WTC11 (cell line): ENCODE data around the gene ARHGAP42. TPM values are rescaled to one million over a fixed set of nuclear protein-coding genes. Genes with fewer than 3 reads are reported as not detected.

Experiments
- ATAC-seq: fragments of 200-7000 bp; cut with Tn5 transposase; 2 replicates; pipeline ENCODE4 v1.10.0; 2021; ENCODE audit warnings: mild to moderate bottlenecking, moderate library complexity
- CTCF ChIA-PET: fragments of 300-600 bp; sonication (Branson Sonifier 250); formaldehyde crosslinking; loops from one replicate; lab custom pipeline; 2021; ENCODE audit warnings: antibody characterized with exemption; lab: Charles Lee
- POLR2A ChIA-PET: fragments of 350-600 bp; sonication (Branson Sonifier 250); formaldehyde crosslinking; loops from one replicate; lab custom pipeline; 2021; ENCODE audit warnings: antibody characterized with exemption; lab: Charles Lee
- DNase-seq: peaks from one replicate; pipeline ENCODE4 v3.0.0; 2021; ENCODE audit warnings: low spot score
- H3K27ac Mint-ChIP-seq: 2 replicates; pipeline ENCODE4 v1.8.0; 2021; ENCODE audit warnings: mixed read lengths
- H3K27me3 Mint-ChIP-seq: 2 replicates; pipeline ENCODE4 v1.8.0; 2021; ENCODE audit warnings: low read depth, mild to moderate bottlenecking, moderate library complexity, mixed read lengths
- H3K36me3 Mint-ChIP-seq: 2 replicates; pipeline ENCODE4 v1.8.0; 2021; ENCODE audit warnings: mixed read lengths
- H3K4me1 Mint-ChIP-seq: 2 replicates; pipeline ENCODE4 v1.8.0; 2022; ENCODE audit warnings: mixed read lengths
- H3K4me3 Mint-ChIP-seq: 2 replicates; pipeline ENCODE4 v1.8.0; 2021; ENCODE audit warnings: mild to moderate bottlenecking, moderate library complexity, mixed read lengths
- H3K9me3 Mint-ChIP-seq: 2 replicates; pipeline ENCODE4 v1.8.0; 2021; ENCODE audit warnings: mixed read lengths
- AFF4 ChIP-seq: sonication (generic); formaldehyde crosslinking; IDR thresholded peaks from 2 replicates; pipeline ENCODE4 v1.8.1; 2023; ENCODE audit warnings: mild to moderate bottlenecking, missing genetic modification reagents, borderline replicate concordance
- ARID4B ChIP-seq: sonication (generic); formaldehyde crosslinking; IDR thresholded peaks from 2 replicates; pipeline ENCODE4 v1.8.0; 2023; ENCODE audit warnings: missing genetic modification reagents, mild to moderate bottlenecking, borderline replicate concordance
- ETV6 ChIP-seq: sonication (generic); formaldehyde crosslinking; IDR thresholded peaks from 2 replicates; pipeline ENCODE4 v1.8.1; 2022; ENCODE audit warnings: mild to moderate bottlenecking, missing genetic modification reagents
- NR1H2 ChIP-seq: sonication (generic); formaldehyde crosslinking; IDR thresholded peaks from 2 replicates; pipeline ENCODE4 v1.9.0; 2021; ENCODE audit warnings: mild to moderate bottlenecking, moderate library complexity, missing genetic modification reagents
- PREB ChIP-seq: sonication (generic); formaldehyde crosslinking; IDR thresholded peaks from 2 replicates; pipeline ENCODE4 v1.8.1; 2022; ENCODE audit warnings: mild to moderate bottlenecking, missing genetic modification reagents, moderate library complexity, borderline replicate concordance
- RELA ChIP-seq: sonication (generic); formaldehyde crosslinking; IDR thresholded peaks from 2 replicates; pipeline ENCODE4 v1.8.1; 2022; ENCODE audit warnings: missing genetic modification reagents, mild to moderate bottlenecking, borderline replicate concordance
- SMAD4 ChIP-seq: sonication (generic); formaldehyde crosslinking; IDR thresholded peaks from 2 replicates; pipeline ENCODE4 v1.8.0; 2022; ENCODE audit warnings: mild to moderate bottlenecking, missing genetic modification reagents
- SP1 ChIP-seq: sonication (generic); formaldehyde crosslinking; conservative IDR thresholded peaks from 2 replicates; pipeline ENCODE4 v1.8.1; 2022; ENCODE audit warnings: missing genetic modification reagents
- USF2 ChIP-seq: sonication (generic); formaldehyde crosslinking; IDR thresholded peaks from 2 replicates; pipeline ENCODE4 v1.8.1; 2023; ENCODE audit warnings: mild to moderate bottlenecking, missing genetic modification reagents, moderate library complexity
- ZNF121 ChIP-seq: sonication (generic); formaldehyde crosslinking; IDR thresholded peaks from 2 replicates; pipeline ENCODE4 v1.8.0; 2023; ENCODE audit warnings: missing genetic modification reagents
- ZNF416 ChIP-seq: fragments of 250-450 bp; sonication (Bioruptor Pico); IDR thresholded peaks from 2 replicates; pipeline ENCODE4 v1.9.0; 2021; ENCODE audit warnings: mild to moderate bottlenecking, inconsistent platforms
- ZNF423 ChIP-seq: fragments of 250-450 bp; sonication (Bioruptor Pico); IDR thresholded peaks from 2 replicates; pipeline ENCODE4 v2.1.2; 2022; ENCODE audit warnings: mild to moderate bottlenecking, moderate library complexity
- ZNF425 ChIP-seq: fragments of 250-450 bp; sonication (Bioruptor Pico); conservative IDR thresholded peaks from 2 replicates; pipeline ENCODE4 v1.9.0; 2021; ENCODE audit warnings: mild to moderate bottlenecking
- total RNA-seq: library from RNA; stranded (reverse); gene quantifications from 3 replicates; pipeline ENCODE4 v1.2.3, GENCODE V29; 2021
- TF ChIP-seq, protein P1 (sequence below): sonication (generic); formaldehyde crosslinking; IDR thresholded peaks from 2 replicates; pipeline ENCODE4 v1.8.1; 2023; ENCODE audit warnings: mild to moderate bottlenecking, missing genetic modification reagents, moderate library complexity
- TF ChIP-seq, protein P2 (sequence below): sonication (generic); formaldehyde crosslinking; IDR thresholded peaks from 2 replicates; pipeline ENCODE4 v1.8.1; 2022; ENCODE audit warnings: low read depth, missing genetic modification reagents, borderline replicate concordance

The ARHGAP42 gene
- total RNA-seq, 1 experiment from 2014 or later, result 32.5 TPM

DNA sequence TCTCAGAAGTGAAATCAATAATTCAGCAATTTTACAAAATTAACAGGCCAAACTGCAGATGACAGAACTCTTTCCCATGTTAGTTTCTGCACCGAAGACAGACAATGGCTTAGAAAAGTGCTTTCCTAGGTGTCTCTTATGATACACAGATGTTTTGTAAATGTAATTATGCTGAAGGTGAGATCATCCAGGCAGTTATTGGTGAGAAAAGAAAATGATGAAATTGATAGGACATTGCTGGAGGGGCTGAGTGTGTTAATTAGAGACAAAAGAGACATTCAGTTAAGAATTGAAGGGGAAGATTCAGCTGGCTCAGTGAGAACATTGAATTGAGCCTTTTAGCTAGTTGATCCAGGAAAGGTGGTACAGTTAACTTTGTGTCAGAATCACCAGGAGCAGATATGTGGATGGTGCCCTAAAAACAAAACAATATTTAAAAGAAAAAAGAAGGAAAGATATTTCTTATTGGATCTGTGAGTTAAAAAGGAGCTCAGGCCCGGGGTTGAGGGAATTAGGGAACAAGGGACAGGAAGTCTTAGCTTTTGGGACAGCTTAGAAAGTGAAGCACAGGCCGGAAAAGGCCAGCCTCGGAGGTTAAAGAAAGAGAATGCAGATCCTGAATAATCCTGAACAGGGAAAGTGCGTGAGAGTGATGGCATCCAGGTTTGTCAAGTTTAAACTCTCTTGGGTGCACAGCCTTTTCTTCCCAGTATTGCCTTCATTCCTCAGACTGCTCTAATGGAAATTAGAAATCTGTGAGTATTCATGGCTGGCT is 16.9 kb downstream of the ARHGAP42 start:
- ChIA-PET POLR2A (interaction anchor here (0.6 to 1.1 kb wide), 3 partner anchors 16 to 72 kb away, joined by 3 to 4 read pairs (median 4); no protein-coding TSS in a partner anchor), CTCF (interaction anchor here (0.7 to 3.6 kb wide), 5 partner anchors 9 to 127 kb away, joined by 3 to 27 read pairs (median 4); no protein-coding TSS in a partner anchor)
- peak overlapping the region; percentile 90 for H3K27ac Mint-ChIP-seq
- no peak for DNase-seq
- H3K36me3 Mint-ChIP-seq, result peaks cover 10% of the 10 kb centered on the region
- no peaks in the 10 kb centered on the region for H3K9me3 Mint-ChIP-seq
- H3K4me3 Mint-ChIP-seq, result no peak overlapping the region
- H3K27me3 Mint-ChIP-seq, result no peaks in the 10 kb centered on the region
- TF ChIP-seq SMAD4 (CRISPR knock-in tag) (no peak), ZNF423 (CRISPR knock-in tag) (no peak), USF2 (CRISPR knock-in tag) (no peak), RELA (no peak), PREB (no peak), NR1H2 (CRISPR knock-in tag) (no peak), ZNF416 (CRISPR knock-in tag) (no peak), SP1 (no peak), ETV6 (CRISPR knock-in tag) (no peak)
- TF ChIP-seq, protein P1, sequence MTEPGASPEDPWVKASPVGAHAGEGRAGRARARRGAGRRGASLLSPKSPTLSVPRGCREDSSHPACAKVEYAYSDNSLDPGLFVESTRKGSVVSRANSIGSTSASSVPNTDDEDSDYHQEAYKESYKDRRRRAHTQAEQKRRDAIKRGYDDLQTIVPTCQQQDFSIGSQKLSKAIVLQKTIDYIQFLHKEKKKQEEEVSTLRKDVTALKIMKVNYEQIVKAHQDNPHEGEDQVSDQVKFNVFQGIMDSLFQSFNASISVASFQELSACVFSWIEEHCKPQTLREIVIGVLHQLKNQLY (CRISPR knock-in tag), result no peak
- peaks cover 20% of the 10 kb centered on the region for H3K4me1 Mint-ChIP-seq
- peak; percentile 53; the same call in 1 of the 2 replicates for ATAC-seq

GRCh38 chr11:100705447-100705846 is 18.4 kb downstream of the ARHGAP42 start:
- 0 out of 2 replicates have a peak overlapping the region, but pooled peaks have one; percentile 1 for H3K27ac Mint-ChIP-seq

GRCh38 chr11:100706179-100706578 is 19.1 kb downstream of the ARHGAP42 start:
- CTCF ChIA-PET, result interaction anchor here (1.2 to 3.6 kb wide), 2 partner anchors 18 to 47 kb away, joined by 3 to 27 read pairs; no protein-coding TSS in a partner anchor
- no peak for DNase-seq
- H3K9me3 Mint-ChIP-seq, result no peaks in the 10 kb centered on the region
- no peak for TF ChIP-seq AFF4
- TF ChIP-seq ARID4B, result no peak
- TF ChIP-seq ETV6 (CRISPR knock-in tag), result no peak
- no peak for TF ChIP-seq ZNF425 (CRISPR knock-in tag)

More at GRCh38 chr11:100705447-100705846, 18.4 kb downstream of the ARHGAP42 start:
- Mint-ChIP-seq H3K27me3 (no peaks in the 10 kb centered on the region), H3K4me3 (no peak overlapping the region), H3K36me3 (peaks cover 10% of the 10 kb centered on the region), H3K9me3 (no peaks in the 10 kb centered on the region), H3K4me1 (peaks cover 18% of the 10 kb centered on the region)
- ChIA-PET POLR2A (no interaction called here), CTCF (interaction anchor here (1.2 to 3.6 kb wide), 2 partner anchors 17 to 44 kb away, joined by 3 to 27 read pairs; no protein-coding TSS in a partner anchor)
- no peak for DNase-seq
- ATAC-seq, result no peak
- TF ChIP-seq, protein P2, sequence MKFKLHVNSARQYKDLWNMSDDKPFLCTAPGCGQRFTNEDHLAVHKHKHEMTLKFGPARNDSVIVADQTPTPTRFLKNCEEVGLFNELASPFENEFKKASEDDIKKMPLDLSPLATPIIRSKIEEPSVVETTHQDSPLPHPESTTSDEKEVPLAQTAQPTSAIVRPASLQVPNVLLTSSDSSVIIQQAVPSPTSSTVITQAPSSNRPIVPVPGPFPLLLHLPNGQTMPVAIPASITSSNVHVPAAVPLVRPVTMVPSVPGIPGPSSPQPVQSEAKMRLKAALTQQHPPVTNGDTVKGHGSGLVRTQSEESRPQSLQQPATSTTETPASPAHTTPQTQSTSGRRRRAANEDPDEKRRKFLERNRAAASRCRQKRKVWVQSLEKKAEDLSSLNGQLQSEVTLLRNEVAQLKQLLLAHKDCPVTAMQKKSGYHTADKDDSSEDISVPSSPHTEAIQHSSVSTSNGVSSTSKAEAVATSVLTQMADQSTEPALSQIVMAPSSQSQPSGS, result no peak
- 0 out of 2 replicates have a peak, but pooled peaks have one; percentile 67 for TF ChIP-seq ZNF121 (CRISPR knock-in tag)

More at GRCh38 chr11:100706179-100706578, 19.1 kb downstream of the ARHGAP42 start:
- no peak overlapping the region for H3K4me3 Mint-ChIP-seq
- H3K27me3 Mint-ChIP-seq, result no peaks in the 10 kb centered on the region
- POLR2A ChIA-PET, result no interaction called here
- ATAC-seq, result no peak
- H3K27ac Mint-ChIP-seq, result no peak overlapping the region
- H3K36me3 Mint-ChIP-seq, result peaks cover 4% of the 10 kb centered on the region
- H3K4me1 Mint-ChIP-seq, result peaks cover 19% of the 10 kb centered on the region
